ENCODE results near the gene FTL.

DNA sequence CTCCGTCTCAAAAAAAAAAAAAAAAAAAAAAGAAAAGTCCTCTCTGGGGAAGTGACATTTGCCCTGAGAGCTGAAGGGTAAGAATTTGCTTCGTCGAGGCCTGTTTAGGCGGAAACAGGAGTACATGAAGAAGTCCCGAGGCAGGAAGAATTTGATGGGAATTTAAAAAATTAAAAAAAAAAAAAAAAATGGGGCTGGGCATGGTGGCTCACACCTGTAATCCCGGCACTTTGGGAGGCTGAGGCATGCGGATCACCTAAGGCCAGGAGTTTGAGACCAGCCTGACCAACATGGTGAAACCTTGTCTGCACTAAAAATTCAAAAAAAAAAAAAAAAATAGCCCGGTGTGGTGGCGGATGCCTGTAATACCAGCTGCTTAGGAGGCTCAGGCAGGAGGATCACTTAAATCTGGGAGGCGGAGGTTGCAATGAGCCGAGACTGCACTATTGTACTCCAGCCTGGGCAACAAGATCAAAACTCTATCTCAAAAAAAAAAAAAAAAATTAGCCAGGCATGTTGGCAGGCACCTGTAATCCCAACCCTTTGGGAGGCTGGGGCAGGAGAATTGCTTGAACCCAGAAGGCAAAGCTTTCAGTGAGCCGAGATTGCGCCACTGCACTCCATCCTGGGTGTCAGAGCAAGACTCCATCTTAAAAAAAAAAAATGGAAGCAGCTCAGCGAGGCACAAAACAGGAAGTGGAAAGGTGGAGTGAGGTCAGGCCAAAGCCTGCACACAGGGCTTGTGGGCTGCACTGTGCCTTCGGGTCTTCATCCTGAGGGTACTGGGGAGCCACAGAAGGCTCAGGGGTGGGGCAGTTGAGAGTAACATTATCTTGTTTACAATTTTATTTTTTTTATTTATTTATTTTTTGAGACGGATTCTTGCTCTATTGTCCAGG, 5.5 kb upstream of the FTL start:
- TF ChIP-seq, protein P1, sequence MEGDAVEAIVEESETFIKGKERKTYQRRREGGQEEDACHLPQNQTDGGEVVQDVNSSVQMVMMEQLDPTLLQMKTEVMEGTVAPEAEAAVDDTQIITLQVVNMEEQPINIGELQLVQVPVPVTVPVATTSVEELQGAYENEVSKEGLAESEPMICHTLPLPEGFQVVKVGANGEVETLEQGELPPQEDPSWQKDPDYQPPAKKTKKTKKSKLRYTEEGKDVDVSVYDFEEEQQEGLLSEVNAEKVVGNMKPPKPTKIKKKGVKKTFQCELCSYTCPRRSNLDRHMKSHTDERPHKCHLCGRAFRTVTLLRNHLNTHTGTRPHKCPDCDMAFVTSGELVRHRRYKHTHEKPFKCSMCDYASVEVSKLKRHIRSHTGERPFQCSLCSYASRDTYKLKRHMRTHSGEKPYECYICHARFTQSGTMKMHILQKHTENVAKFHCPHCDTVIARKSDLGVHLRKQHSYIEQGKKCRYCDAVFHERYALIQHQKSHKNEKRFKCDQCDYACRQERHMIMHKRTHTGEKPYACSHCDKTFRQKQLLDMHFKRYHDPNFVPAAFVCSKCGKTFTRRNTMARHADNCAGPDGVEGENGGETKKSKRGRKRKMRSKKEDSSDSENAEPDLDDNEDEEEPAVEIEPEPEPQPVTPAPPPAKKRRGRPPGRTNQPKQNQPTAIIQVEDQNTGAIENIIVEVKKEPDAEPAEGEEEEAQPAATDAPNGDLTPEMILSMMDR (conservative IDR thresholded peaks at IDR 0.05 in 1 of 2, IDR thresholded peaks at IDR 0.05 in 1 of 2; ENCODE audit: extremely low read depth in 1 of 2, insufficient read depth in 1 of 2, low read depth in 1 of 2, low read length in 2 of 2), result no peak
- TF ChIP-seq EZH2 (IDR thresholded peaks at IDR 0.05; ENCODE audit: borderline replicate concordance, low read length), result no peak

All from mammary epithelial cell (primary cell).